Measurements from ENCODE around the gene FAM83D.
A peak's percentile ranks its signal among the peaks of the same experiment; 100 is the strongest.
"Not testable (repeated sequence)": the region's sequence is repeated elsewhere in the genome, so short reads cannot be mapped to it uniquely, and the experiment has no call there.

Gene FAM83D

GRCh38 chr20:38953630-38954340, 27.6 kb downstream of the FAM83D start:
- DNase-seq (ENCODE audit: low spot score) (no peak), ATAC-seq (ENCODE audit: low read depth) (no peak)
- no peaks in the 10 kb centered on the region for H3K9me3 ChIP-seq (ENCODE audit: severe bottlenecking)
- TF ChIP-seq, protein P1, sequence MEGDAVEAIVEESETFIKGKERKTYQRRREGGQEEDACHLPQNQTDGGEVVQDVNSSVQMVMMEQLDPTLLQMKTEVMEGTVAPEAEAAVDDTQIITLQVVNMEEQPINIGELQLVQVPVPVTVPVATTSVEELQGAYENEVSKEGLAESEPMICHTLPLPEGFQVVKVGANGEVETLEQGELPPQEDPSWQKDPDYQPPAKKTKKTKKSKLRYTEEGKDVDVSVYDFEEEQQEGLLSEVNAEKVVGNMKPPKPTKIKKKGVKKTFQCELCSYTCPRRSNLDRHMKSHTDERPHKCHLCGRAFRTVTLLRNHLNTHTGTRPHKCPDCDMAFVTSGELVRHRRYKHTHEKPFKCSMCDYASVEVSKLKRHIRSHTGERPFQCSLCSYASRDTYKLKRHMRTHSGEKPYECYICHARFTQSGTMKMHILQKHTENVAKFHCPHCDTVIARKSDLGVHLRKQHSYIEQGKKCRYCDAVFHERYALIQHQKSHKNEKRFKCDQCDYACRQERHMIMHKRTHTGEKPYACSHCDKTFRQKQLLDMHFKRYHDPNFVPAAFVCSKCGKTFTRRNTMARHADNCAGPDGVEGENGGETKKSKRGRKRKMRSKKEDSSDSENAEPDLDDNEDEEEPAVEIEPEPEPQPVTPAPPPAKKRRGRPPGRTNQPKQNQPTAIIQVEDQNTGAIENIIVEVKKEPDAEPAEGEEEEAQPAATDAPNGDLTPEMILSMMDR (IDR thresholded peaks at IDR 0.05; ENCODE audit: poor library complexity, severe bottlenecking), result no peak
- H3K4me1 ChIP-seq (ENCODE audit: insufficient read depth, poor library complexity, severe bottlenecking), result no peaks in the 10 kb centered on the region
- H3K36me3 ChIP-seq (ENCODE audit: low read depth), result peaks cover 61% of the 10 kb centered on the region
- H3K27ac ChIP-seq (ENCODE audit: poor library complexity, severe bottlenecking), result no peak overlapping the region
- H3K4me3 ChIP-seq (ENCODE audit: severe bottlenecking), result no peak overlapping the region
- no peaks in the 10 kb centered on the region for H3K27me3 ChIP-seq (ENCODE audit: insufficient read depth, poor library complexity, severe bottlenecking)

DNA sequence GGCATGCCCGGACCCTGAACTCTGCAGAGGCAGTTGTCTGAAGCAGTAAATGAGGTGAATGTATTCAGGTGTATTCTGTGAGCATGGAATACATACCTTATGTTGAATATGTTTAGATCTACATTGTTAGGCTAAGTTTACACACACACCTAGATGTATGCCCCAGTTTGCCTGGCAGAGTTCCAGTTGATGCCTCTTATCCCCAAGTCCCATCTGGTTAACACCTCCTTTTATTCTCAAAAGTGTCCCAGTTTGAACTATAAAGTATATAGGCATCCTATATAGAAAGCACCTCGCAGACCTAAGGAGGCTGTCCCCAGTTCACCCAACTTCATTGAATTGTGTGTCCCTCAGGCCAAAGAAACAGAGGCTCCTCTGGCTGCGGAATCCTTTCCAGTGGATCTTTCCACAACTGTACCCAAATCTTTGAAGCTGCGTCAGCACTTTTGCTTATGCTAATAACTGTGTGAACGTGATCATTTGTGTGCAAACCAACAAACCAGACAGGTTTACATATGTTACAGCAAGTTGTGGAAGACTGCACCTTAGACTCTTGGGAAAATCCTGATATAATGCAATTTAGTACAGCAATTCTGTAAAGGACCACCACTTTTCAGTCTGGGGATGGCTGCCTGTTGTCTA, 31.1 kb downstream of the FAM83D start:
- H3K36me3 ChIP-seq (ENCODE audit: low read depth), result peaks cover 25% of the 10 kb centered on the region
- no peak overlapping the region for H3K27ac ChIP-seq (ENCODE audit: poor library complexity, severe bottlenecking)
- TF ChIP-seq, protein P1 (IDR thresholded peaks at IDR 0.05; ENCODE audit: poor library complexity, severe bottlenecking), result no peak
- H3K4me1 ChIP-seq (ENCODE audit: insufficient read depth, poor library complexity, severe bottlenecking), result peaks cover 7% of the 10 kb centered on the region
- no peak overlapping the region for H3K4me3 ChIP-seq (ENCODE audit: severe bottlenecking)
- no peaks in the 10 kb centered on the region for H3K9me3 ChIP-seq (ENCODE audit: severe bottlenecking)
- H3K27me3 ChIP-seq (ENCODE audit: insufficient read depth, poor library complexity, severe bottlenecking), result no peaks in the 10 kb centered on the region
- no peak for DNase-seq (ENCODE audit: low spot score)
- no peak for ATAC-seq (ENCODE audit: low read depth)

DNA sequence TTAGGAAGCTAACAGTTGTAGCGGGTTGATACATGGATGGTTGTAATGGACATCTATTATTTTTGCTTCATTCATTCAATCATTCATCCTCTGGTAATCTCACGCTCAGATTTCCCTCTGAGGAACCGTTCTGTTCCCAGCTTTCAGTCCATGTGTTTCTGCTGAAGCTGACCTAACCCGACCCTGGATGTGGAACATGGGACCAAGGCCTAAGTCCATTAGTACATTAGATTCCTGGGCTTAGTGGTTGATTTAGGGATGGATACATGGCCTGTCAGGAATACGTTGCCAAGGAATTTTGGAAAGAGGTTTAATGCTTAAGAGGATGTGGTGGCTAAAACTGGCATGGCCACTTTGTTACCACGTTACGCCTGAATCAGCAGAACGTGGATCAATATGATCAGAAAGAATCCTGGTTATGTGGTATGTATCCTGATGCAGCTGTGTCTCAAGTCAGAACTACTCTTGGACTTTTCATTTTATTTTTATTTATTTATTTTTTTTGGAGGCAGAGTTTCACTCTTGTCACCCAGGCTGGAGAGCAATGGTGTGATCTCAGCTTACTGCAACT, 31.8 kb downstream of the FAM83D start:
- Histone ChIP-seq H3K9me3 (ENCODE audit: severe bottlenecking) (no peaks in the 10 kb centered on the region), H3K27me3 (ENCODE audit: insufficient read depth, poor library complexity, severe bottlenecking) (no peaks in the 10 kb centered on the region), H3K27ac (ENCODE audit: poor library complexity, severe bottlenecking) (no peak overlapping the region), H3K4me3 (ENCODE audit: severe bottlenecking) (no peak overlapping the region), H3K4me1 (ENCODE audit: insufficient read depth, poor library complexity, severe bottlenecking) (peaks cover 8% of the 10 kb centered on the region), H3K36me3 (ENCODE audit: low read depth) (peaks cover 18% of the 10 kb centered on the region)
- ATAC-seq (ENCODE audit: low read depth) (no peak), DNase-seq (ENCODE audit: low spot score) (no peak)
- TF ChIP-seq, protein P1 (IDR thresholded peaks at IDR 0.05; ENCODE audit: poor library complexity, severe bottlenecking), result no peak

GRCh38 chr20:38960187-38960687, 34.0 kb downstream of the FAM83D start:
- not testable (repeated sequence) for DNase-seq (ENCODE audit: low spot score); ATAC-seq (ENCODE audit: low read depth)

DNA sequence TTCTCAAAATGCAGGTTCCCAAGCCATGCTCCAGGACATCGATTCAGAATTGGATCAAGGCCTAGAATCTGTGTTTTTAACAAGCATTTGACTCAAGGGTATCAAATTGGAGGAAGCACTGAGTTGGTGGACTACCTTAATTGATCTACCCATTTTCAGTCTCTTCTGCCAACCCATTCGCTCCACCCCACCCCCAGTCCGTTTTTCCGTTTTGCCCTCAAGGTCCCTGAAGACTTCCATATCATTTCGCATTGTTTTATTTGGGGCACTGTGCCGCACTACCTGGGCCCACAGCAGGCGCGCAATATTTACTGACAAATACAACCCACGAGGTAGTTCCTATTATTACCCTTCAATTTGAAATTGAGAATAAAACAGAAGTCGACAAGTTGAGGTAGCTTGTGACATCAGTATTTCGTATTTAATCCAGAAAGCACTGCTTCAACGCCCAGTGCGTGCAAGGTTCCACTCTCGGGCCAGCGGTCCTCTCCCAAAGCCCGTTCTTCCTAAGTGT, 35.4 kb downstream of the FAM83D start:
- Histone ChIP-seq H3K4me1 (ENCODE audit: insufficient read depth, poor library complexity, severe bottlenecking) (peaks cover 15% of the 10 kb centered on the region), H3K36me3 (ENCODE audit: low read depth) (peaks cover 17% of the 10 kb centered on the region), H3K27me3 (ENCODE audit: insufficient read depth, poor library complexity, severe bottlenecking) (no peaks in the 10 kb centered on the region), H3K9me3 (ENCODE audit: severe bottlenecking) (no peaks in the 10 kb centered on the region), H3K4me3 (ENCODE audit: severe bottlenecking) (peak overlapping the region; percentile 94), H3K27ac (ENCODE audit: poor library complexity, severe bottlenecking) (peak overlapping the region; percentile 60)
- no peak for DNase-seq (ENCODE audit: low spot score)
- ATAC-seq (ENCODE audit: low read depth), result no peak
- TF ChIP-seq, protein P1 (IDR thresholded peaks at IDR 0.05; ENCODE audit: poor library complexity, severe bottlenecking), result no peak

More at GRCh38 chr20:38960187-38960687, 34.0 kb downstream of the FAM83D start:
- not testable (repeated sequence) for H3K9me3 ChIP-seq (ENCODE audit: severe bottlenecking); H3K27me3 ChIP-seq (ENCODE audit: insufficient read depth, poor library complexity, severe bottlenecking); H3K27ac ChIP-seq (ENCODE audit: poor library complexity, severe bottlenecking); H3K4me3 ChIP-seq (ENCODE audit: severe bottlenecking); H3K36me3 ChIP-seq (ENCODE audit: low read depth)
- H3K4me1 ChIP-seq (ENCODE audit: insufficient read depth, poor library complexity, severe bottlenecking), result peaks cover 15% of the 10 kb centered on the region
